ENCODE data around the gene PPARGC1A. TPM values are rescaled to one million over a fixed set of nuclear protein-coding genes. Genes with fewer than 3 reads are reported as not detected.

PPARGC1A gene
- total and polyA plus RNA-seq, 2 donors (not counting 1 experiment from before 2014, with no cell fraction given): not detected

GRCh38 chr4:23934915-23935314 is 45.1 kb upstream of the PPARGC1A start:
- Mint-ChIP-seq H3K4me3 (no peak overlapping the region), H3K27me3 (no peaks in the 10 kb centered on the region), H3K9me3 (ENCODE audit: insufficient read depth) (peaks cover 5% of the 10 kb centered on the region), H3K4me1 (no peaks in the 10 kb centered on the region), H3K27ac (no peak overlapping the region)
- WGBS (ENCODE audit: insufficient coverage): 44% methylated on average over 3 of the region's 3 CpGs
- TF ChIP-seq EZH2 (IDR thresholded peaks at IDR 0.05; ENCODE audit: borderline replicate concordance, insufficient read depth, low read depth, low read length, poor library complexity, severe bottlenecking) (no peak), CTCF (IDR thresholded peaks at IDR 0.05) (no peak)
- no peak overlapping the region for H3K27ac ChIP-seq (ENCODE audit: low read length in 2 of 2)
- DNase-seq: no peak
- intact Hi-C loops (cut with micrococcal nuclease): no loop called here
- H3K4me3 ChIP-seq (ENCODE audit: control extremely low read depth in 1 of 5, extremely low read depth in 1 of 5, insufficient read depth in 1 of 5, low read depth in 2 of 5, low read length in 4 of 5): no peak overlapping the region
- ChIA-PET POLR2A (no interaction called here), CTCF (no interaction called here)
- no peak overlapping the region for H3K4me2 ChIP-seq (replicated peaks; ENCODE audit: low read depth, low read length, poor library complexity, severe bottlenecking)
- no peaks in the 10 kb centered on the region for H3K27me3 ChIP-seq (replicated peaks in 1 of 4; ENCODE audit: control extremely low read depth in 1 of 4, control insufficient read depth in 3 of 4, insufficient read depth in 4 of 4, low read length in 3 of 4)
- H3K9ac ChIP-seq (ENCODE audit: low read length): no peak overlapping the region
- no peaks in the 10 kb centered on the region for H4K20me1 ChIP-seq (ENCODE audit: control insufficient read depth, insufficient read depth, low read length, poor library complexity, severe bottlenecking)
- no peaks in the 10 kb centered on the region for H3K79me2 ChIP-seq (ENCODE audit: control insufficient read depth, insufficient read depth, low read length)
- H3K4me1 ChIP-seq (ENCODE audit: control insufficient read depth in 2 of 2, insufficient read depth in 2 of 2, low read length in 2 of 2): no peaks in the 10 kb centered on the region
- peaks cover 0 to 15% (median 0%) of the 10 kb centered on the region in 3 donors for H3K9me3 ChIP-seq (ENCODE audit: control extremely low read depth in 1 of 3, control insufficient read depth in 2 of 3, insufficient read depth in 1 of 3, low read length in 2 of 3)
- no peaks in the 10 kb centered on the region for H3K36me3 ChIP-seq (replicated peaks in 1 of 2; ENCODE audit: control extremely low read depth in 1 of 2, control insufficient read depth in 1 of 2, extremely low read depth in 1 of 2, insufficient read depth in 2 of 2, low read length in 1 of 2)
- ATAC-seq (ENCODE audit: low read depth): no peak
- H2AFZ ChIP-seq (ENCODE audit: insufficient read depth, low read depth, low read length, poor library complexity, severe bottlenecking): no peak overlapping the region

DNA sequence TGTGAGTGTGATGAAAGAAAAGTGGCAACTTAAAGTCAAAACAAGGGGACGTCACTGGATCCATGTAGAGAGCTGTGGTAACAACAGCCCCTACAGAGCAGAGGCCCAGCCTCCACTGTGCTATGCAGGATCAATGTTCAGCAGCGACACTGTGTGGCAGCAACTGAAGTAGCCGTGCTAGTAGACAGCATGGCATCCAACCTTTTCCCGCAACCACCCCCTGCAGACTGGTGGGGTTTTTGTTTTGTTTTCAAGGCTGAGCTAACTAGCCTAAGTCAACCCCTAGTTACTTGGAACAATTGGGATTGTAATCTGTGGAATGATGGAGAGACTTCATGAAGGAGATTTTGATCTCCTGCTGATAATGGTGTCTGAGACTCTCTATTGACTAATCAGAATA is 44.4 kb upstream of the PPARGC1A start:
- no peaks in the 10 kb centered on the region for H3K27me3 Mint-ChIP-seq
- H2AFZ ChIP-seq (ENCODE audit: insufficient read depth, low read depth, low read length, poor library complexity, severe bottlenecking): no peak overlapping the region
- TF ChIP-seq CTCF (IDR thresholded peaks at IDR 0.05) (no peak), EZH2 (IDR thresholded peaks at IDR 0.05; ENCODE audit: borderline replicate concordance, insufficient read depth, low read depth, low read length, poor library complexity, severe bottlenecking) (no peak)
- H4K20me1 ChIP-seq (ENCODE audit: control insufficient read depth, insufficient read depth, low read length, poor library complexity, severe bottlenecking): no peaks in the 10 kb centered on the region
- 96% methylated on average over 2 of the region's 4 CpGs for WGBS (ENCODE audit: insufficient coverage)
- H3K4me3 Mint-ChIP-seq: no peak overlapping the region
- H3K36me3 ChIP-seq (replicated peaks in 1 of 2; ENCODE audit: control extremely low read depth in 1 of 2, control insufficient read depth in 1 of 2, extremely low read depth in 1 of 2, insufficient read depth in 2 of 2, low read length in 1 of 2): no peaks in the 10 kb centered on the region
- no peaks in the 10 kb centered on the region for H3K27me3 ChIP-seq (replicated peaks in 1 of 4; ENCODE audit: control extremely low read depth in 1 of 4, control insufficient read depth in 3 of 4, insufficient read depth in 4 of 4, low read length in 3 of 4)
- no peak for DNase-seq
- no peak overlapping the region for H3K27ac ChIP-seq (ENCODE audit: low read length in 2 of 2)
- intact Hi-C loops (cut with micrococcal nuclease): no loop called here
- POLR2A ChIA-PET: no interaction called here
- H3K4me1 ChIP-seq (ENCODE audit: control insufficient read depth in 2 of 2, insufficient read depth in 2 of 2, low read length in 2 of 2): no peaks in the 10 kb centered on the region
- H3K4me2 ChIP-seq (replicated peaks; ENCODE audit: low read depth, low read length, poor library complexity, severe bottlenecking): no peak overlapping the region
- no peak overlapping the region for H3K9ac ChIP-seq (ENCODE audit: low read length)
- H3K9me3 Mint-ChIP-seq (ENCODE audit: insufficient read depth): peaks cover 5% of the 10 kb centered on the region
- H3K9me3 ChIP-seq (ENCODE audit: control extremely low read depth in 1 of 3, control insufficient read depth in 2 of 3, insufficient read depth in 1 of 3, low read length in 2 of 3): peaks cover 0 to 15% (median 0%) of the 10 kb centered on the region in 3 donors
- no peaks in the 10 kb centered on the region for H3K4me1 Mint-ChIP-seq
- no peaks in the 10 kb centered on the region for H3K79me2 ChIP-seq (ENCODE audit: control insufficient read depth, insufficient read depth, low read length)
- CTCF ChIA-PET: no interaction called here
- no peak overlapping the region for H3K27ac Mint-ChIP-seq
- no peak overlapping the region for H3K4me3 ChIP-seq (ENCODE audit: control extremely low read depth in 1 of 5, extremely low read depth in 1 of 5, insufficient read depth in 1 of 5, low read depth in 2 of 5, low read length in 4 of 5)
- no peak for ATAC-seq (ENCODE audit: low read depth)

Measured in B cell (primary cell).